Measurements from ENCODE around the gene BMP7.

The BMP7 gene

DNA sequence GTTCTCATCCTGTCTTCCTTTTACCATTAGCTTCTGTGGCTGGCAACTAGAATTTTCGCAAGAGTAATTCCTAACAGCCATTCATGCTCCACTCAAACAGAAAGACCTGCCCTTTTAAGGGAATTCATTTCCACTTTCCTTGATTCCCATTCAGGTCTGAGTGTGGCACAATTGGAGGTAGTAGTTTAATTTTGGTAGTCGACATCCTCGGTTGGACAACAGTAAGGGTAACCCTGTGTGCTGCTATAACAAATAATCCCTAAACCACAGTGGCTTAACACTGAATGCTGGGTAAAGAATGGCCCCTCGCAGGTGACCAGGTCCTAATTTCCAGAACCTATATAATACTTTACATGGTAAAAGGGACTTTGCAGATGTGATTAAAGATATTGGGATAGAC, 142.9 kb downstream of the BMP7 start:
- H3K4me3 ChIP-seq (ENCODE audit: low read length), result no peak overlapping the region
- DNase-seq (ENCODE audit: low read depth), result no peak
- TF ChIP-seq, protein P1, sequence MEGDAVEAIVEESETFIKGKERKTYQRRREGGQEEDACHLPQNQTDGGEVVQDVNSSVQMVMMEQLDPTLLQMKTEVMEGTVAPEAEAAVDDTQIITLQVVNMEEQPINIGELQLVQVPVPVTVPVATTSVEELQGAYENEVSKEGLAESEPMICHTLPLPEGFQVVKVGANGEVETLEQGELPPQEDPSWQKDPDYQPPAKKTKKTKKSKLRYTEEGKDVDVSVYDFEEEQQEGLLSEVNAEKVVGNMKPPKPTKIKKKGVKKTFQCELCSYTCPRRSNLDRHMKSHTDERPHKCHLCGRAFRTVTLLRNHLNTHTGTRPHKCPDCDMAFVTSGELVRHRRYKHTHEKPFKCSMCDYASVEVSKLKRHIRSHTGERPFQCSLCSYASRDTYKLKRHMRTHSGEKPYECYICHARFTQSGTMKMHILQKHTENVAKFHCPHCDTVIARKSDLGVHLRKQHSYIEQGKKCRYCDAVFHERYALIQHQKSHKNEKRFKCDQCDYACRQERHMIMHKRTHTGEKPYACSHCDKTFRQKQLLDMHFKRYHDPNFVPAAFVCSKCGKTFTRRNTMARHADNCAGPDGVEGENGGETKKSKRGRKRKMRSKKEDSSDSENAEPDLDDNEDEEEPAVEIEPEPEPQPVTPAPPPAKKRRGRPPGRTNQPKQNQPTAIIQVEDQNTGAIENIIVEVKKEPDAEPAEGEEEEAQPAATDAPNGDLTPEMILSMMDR (conservative IDR thresholded peaks at IDR 0.05; ENCODE audit: low read depth, low read length), result no peak

DNA sequence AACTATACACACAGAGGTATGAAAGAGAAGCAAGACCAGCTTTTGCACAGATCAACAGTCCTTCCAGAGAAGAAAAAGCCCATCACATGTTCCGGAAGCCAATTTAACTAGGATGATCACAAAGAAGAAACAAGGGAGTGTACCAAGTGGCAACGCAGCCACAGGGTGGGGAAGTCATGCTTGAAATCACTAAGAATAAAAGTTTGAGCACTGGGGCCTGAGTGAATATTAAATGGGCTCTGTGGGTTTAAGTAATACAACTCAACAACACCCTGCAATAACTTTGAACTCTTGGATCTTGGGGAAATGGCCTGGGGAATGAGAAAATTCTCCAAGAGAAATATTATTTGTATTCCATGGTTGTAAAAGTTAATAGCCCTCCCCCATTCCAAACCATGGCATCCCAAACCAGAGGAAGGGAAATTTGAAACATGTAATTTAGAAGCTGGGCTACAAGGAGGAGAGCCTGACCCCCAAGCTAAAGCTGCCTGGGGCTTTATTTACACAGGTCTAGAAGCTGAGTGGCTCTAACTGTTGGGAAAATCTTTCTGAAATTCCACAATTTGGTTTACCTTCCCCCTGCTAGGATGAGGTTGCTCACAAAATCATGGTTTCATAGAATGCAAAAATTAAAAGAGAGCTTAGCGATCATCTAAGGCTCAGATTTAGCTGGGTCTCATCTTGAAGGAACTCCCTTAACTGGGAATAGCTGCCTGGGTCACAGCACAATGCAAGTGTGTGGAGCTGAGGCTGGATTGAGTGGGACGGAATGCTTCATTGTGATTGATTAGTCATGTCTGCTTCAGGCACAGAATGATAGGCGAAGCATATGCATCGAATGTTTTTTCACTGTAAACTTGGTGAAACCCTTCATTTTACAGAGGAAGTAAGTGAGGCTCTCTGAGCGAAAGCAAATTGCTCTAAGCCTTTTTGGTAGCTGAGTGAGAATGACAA, 143.6 kb downstream of the BMP7 start:
- no peak overlapping the region for H3K4me3 ChIP-seq (ENCODE audit: low read length)
- DNase-seq (ENCODE audit: low read depth), result no peak
- TF ChIP-seq, protein P1 (conservative IDR thresholded peaks at IDR 0.05; ENCODE audit: low read depth, low read length), result no peak

DNA sequence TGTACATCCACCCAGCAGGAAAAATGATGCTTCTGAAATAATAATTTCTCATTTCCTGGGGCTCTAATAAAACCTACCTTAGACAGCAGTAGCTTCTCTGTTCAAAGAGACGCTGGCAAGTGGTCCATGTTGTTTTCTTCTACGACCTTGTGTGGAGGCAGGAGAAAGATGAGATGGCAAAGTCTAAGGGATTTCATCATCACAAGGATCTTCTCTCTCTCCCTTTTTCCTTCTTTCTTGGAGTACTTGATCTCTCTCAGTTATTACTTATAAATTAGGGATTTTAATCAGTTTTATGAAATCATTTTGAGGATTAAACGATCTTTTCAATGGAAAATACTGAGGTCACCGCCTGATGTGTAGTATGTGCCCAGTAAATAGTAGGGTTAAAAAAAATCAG, 147.5 kb downstream of the BMP7 start:
- H3K4me3 ChIP-seq (ENCODE audit: low read length), result no peak overlapping the region

More for the DNA sequence above, 147.5 kb downstream of the BMP7 start:
- TF ChIP-seq, protein P1 (conservative IDR thresholded peaks at IDR 0.05; ENCODE audit: low read depth, low read length), result no peak
- no peak for DNase-seq (ENCODE audit: low read depth)

Measured in retinal pigment epithelial cell (primary cell).